ENCODE results near the gene CLEC4D. TPM values are rescaled to one million over a fixed set of nuclear protein-coding genes. Genes with fewer than 3 reads are reported as not detected.

Gene CLEC4D
- total and polyA plus RNA-seq, 4 donors, result 0.08 to 0.67 (median 0.46) TPM

DNA sequence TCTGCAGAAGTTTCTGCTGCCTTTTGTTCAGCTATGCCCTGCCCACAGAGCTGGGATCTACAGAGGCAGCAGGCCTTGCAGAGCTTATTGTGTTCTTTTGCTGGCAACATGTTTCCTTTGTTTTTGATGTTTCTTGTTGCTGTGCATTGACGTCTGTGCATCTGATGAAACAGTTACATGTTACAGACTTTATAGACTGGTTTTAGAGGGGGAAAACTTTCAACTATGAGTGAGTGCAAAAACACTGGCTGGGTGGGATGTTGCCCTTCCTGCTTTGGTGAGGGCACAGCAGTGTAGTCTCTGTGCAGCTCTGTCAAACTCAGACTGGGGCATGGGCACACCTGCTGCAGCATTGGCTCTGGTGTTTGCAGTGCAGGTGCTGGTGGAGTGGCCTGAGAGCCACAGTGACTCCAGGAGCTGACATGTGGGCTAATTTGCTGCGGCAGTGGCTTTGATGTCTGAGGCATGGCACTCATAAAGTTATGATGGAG lies 30.7 kb upstream of the CLEC4D start:
- 79% methylated on average over 2 of the region's 2 CpGs for WGBS
- Histone ChIP-seq H3K4me1 (ENCODE audit: control insufficient read depth in 4 of 4, insufficient read depth in 4 of 4, low read length in 3 of 4) (no peaks in the 10 kb centered on the region), H3K27ac (ENCODE audit: low read depth in 1 of 2, low read length in 2 of 2) (no peak overlapping the region), H3K9me3 (ENCODE audit: control insufficient read depth in 4 of 4, low read length in 3 of 4) (no peaks in the 10 kb centered on the region), H3K4me3 (ENCODE audit: low read depth in 1 of 3, low read length in 3 of 3) (no peak overlapping the region), H3K36me3 (ENCODE audit: control insufficient read depth in 4 of 4, insufficient read depth in 3 of 4, low read depth in 1 of 4, low read length in 3 of 4) (no peaks in the 10 kb centered on the region), H3K9ac (ENCODE audit: low read depth in 1 of 2, low read length in 2 of 2) (no peak overlapping the region), H3K27me3 (ENCODE audit: control insufficient read depth in 4 of 4, insufficient read depth in 4 of 4, low read length in 3 of 4) (no peaks in the 10 kb centered on the region)
- no peak for TF ChIP-seq CTCF (IDR thresholded peaks at IDR 0.05; ENCODE audit: low read depth, low read length, missing input control)
- TF ChIP-seq HNF4A (conservative IDR thresholded peaks at IDR 0.05), result no peak
- TF ChIP-seq RAD21 (IDR thresholded peaks at IDR 0.05), result no peak
- TF ChIP-seq RXRA (IDR thresholded peaks at IDR 0.05), result no peak
- no peak for TF ChIP-seq REST (IDR thresholded peaks at IDR 0.05)
- no peak for TF ChIP-seq YY1 (IDR thresholded peaks at IDR 0.05)
- TF ChIP-seq JUND (IDR thresholded peaks at IDR 0.05), result no peak
- TF ChIP-seq, protein P1, sequence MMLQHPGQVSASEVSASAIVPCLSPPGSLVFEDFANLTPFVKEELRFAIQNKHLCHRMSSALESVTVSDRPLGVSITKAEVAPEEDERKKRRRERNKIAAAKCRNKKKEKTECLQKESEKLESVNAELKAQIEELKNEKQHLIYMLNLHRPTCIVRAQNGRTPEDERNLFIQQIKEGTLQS (IDR thresholded peaks at IDR 0.05), result no peak
- no peak for TF ChIP-seq GABPA (IDR thresholded peaks at IDR 0.05 in 1 of 2, conservative IDR thresholded peaks at IDR 0.05 in 1 of 2)
- no peak for TF ChIP-seq SP1 (IDR thresholded peaks at IDR 0.05)
- no peak for TF ChIP-seq EGR1 (IDR thresholded peaks at IDR 0.05; ENCODE audit: low read depth in 2 of 2)
- TF ChIP-seq TAF1 (conservative IDR thresholded peaks at IDR 0.05), result no peak
- TF ChIP-seq FOXA1 (IDR thresholded peaks at IDR 0.05), result no peak
- TF ChIP-seq, protein P2, sequence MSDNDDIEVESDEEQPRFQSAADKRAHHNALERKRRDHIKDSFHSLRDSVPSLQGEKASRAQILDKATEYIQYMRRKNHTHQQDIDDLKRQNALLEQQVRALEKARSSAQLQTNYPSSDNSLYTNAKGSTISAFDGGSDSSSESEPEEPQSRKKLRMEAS (IDR thresholded peaks at IDR 0.05), result no peak
- no peak for TF ChIP-seq NR2F2 (IDR thresholded peaks at IDR 0.05)
- TF ChIP-seq ZBTB33 (IDR thresholded peaks at IDR 0.05), result no peak
- no peak for TF ChIP-seq FOXA2 (IDR thresholded peaks at IDR 0.05)
- no peak for DNase-seq (ENCODE audit: low spot score)
